ENCODE data around the gene GRIK4. TPM values are rescaled to one million over a fixed set of nuclear protein-coding genes. Genes with fewer than 3 reads are reported as not detected.

Gene GRIK4
- total and polyA plus RNA-seq, 2 donors = 0.05 to 0.37 TPM

GRCh38 chr11:120676991-120677390 lies 165.4 kb downstream of the GRIK4 start:
- DNase-seq (ENCODE audit: extremely low spot score) = no peak
- Histone ChIP-seq H3K27ac (ENCODE audit: low read depth) (no peak overlapping the region), H3K4me1 (ENCODE audit: insufficient read depth) (no peaks in the 10 kb centered on the region), H3K36me3 (ENCODE audit: insufficient read depth) (no peaks in the 10 kb centered on the region), H3K4me3 (ENCODE audit: low read depth, low read length) (no peak overlapping the region)
- WGBS = 64% methylated on average over 6 of the region's 6 CpGs

DNA sequence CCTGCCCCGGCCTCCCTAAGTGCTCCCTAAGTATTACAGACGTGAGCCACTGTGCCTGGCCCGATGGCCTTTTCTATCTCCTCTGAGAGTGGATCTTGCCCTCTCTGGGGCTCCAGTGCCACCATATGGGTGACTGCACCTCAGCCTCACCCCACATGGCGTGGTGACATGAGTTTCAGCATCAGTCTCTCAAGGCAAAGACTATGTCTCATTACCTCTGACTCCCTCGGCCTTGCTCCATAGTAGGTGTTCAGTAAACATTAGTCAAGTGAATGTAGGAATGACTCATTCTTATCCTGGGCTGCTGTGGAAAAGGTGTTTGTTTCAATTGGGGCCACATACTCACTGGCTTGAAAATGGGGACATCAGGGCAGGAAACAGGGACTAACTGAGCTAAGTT lies 168.8 kb downstream of the GRIK4 start:
- H3K27ac ChIP-seq (ENCODE audit: low read depth) = no peak overlapping the region
- H3K4me3 ChIP-seq (ENCODE audit: low read depth, low read length) = no peak overlapping the region
- no peaks in the 10 kb centered on the region for H3K4me1 ChIP-seq (ENCODE audit: insufficient read depth)
- WGBS = 85% methylated on average over 5 of the region's 5 CpGs
- DNase-seq (ENCODE audit: extremely low spot score) = no peak
- H3K36me3 ChIP-seq (ENCODE audit: insufficient read depth) = no peaks in the 10 kb centered on the region

DNA sequence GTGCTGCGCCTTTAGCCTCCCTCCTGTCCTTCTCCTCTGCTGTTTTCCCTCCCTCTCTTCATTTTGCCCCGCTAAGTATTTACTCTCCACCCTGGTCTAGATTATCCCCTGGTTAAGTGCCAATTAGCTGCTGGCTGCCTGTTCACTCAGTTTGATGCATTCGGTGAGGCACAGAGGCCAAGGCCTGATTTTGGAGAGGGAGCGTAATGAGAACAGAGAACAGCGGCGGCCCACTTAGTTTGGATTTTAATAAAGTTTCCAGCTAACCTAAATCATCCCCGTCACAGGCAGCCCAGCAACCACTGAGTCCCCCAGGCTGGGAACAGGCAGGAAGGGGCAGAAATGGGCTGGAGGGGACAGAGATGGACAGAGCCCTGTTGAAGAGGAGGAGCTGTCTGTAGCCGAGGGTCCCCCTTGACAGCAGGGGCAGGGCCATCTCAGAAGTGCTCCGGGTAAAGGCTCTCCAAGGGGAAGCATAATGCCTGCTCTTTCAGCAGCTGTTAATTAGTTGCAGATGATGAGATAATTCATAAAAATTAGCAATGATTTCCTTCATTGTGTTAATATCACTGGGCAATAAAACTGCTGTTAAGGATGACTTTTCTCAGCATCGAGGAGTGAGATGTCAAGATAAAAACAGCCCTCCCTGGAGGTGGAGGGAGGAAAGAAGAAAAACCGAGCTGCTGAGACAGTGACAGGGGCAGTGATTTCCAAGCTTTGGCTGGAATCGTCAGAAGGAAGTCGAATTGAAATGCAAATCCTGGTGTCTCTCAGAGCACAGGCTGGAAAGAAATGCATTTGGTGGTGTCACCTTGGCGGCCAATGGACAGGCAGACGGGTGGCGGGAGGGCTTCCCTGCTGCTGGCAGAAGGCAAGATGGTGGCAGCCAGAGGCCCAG lies 170.1 kb downstream of the GRIK4 start:
- WGBS = 67% methylated on average over 16 of the region's 16 CpGs
- DNase-seq (ENCODE audit: extremely low spot score) = no peak
- Histone ChIP-seq H3K36me3 (ENCODE audit: insufficient read depth) (no peaks in the 10 kb centered on the region), H3K27ac (ENCODE audit: low read depth) (no peak overlapping the region), H3K4me1 (ENCODE audit: insufficient read depth) (no peaks in the 10 kb centered on the region), H3K4me3 (ENCODE audit: low read depth, low read length) (no peak overlapping the region)

- H3K36me3 ChIP-seq (ENCODE audit: insufficient read depth) = no peaks in the 10 kb centered on the region
- no peak for DNase-seq (ENCODE audit: extremely low spot score)
- WGBS = 74% methylated on average over 3 of the region's 3 CpGs
- no peak overlapping the region for H3K4me3 ChIP-seq (ENCODE audit: low read depth, low read length)
- H3K27ac ChIP-seq (ENCODE audit: low read depth) = no peak overlapping the region
- no peaks in the 10 kb centered on the region for H3K4me1 ChIP-seq (ENCODE audit: insufficient read depth)
Observed at GRCh38 chr11:120682332-120682649, 170.7 kb downstream of the GRIK4 start.

GRCh38 chr11:120682866-120683265 lies 171.3 kb downstream of the GRIK4 start:
- 94% methylated on average over 5 of the region's 5 CpGs for WGBS
- no peaks in the 10 kb centered on the region for H3K36me3 ChIP-seq (ENCODE audit: insufficient read depth)
- no peak for DNase-seq (ENCODE audit: extremely low spot score)
- H3K4me1 ChIP-seq (ENCODE audit: insufficient read depth) = no peaks in the 10 kb centered on the region
- H3K4me3 ChIP-seq (ENCODE audit: low read depth, low read length) = no peak overlapping the region
- H3K27ac ChIP-seq (ENCODE audit: low read depth) = no peak overlapping the region

DNA sequence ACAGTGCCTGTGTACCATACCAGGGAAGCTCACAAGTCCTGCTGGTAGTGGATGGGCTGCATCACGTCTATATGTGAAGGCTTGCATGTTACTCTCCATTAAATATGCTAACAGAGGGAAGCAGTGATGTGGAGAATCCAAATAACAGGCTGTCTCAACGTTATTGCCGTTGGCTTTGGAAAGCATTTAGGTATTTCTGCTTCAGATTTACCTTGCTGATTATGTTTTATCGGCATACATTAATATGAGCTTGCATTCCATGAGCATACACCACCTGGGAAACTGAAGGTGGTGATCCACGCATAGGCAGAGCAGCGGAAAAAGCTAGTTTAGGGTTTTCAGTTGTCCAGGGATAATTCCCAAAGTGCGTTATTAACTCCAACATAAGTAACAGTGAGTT lies 175.0 kb downstream of the GRIK4 start:
- Histone ChIP-seq H3K36me3 (ENCODE audit: insufficient read depth) (no peaks in the 10 kb centered on the region), H3K4me1 (ENCODE audit: insufficient read depth) (no peaks in the 10 kb centered on the region), H3K4me3 (ENCODE audit: low read depth, low read length) (no peak overlapping the region), H3K27ac (ENCODE audit: low read depth) (no peak overlapping the region)
- WGBS = 80% methylated on average over 7 of the region's 7 CpGs
- DNase-seq (ENCODE audit: extremely low spot score) = no peak

- 71% methylated on average over 1 of the region's 1 CpG for WGBS
- Histone ChIP-seq H3K36me3 (ENCODE audit: insufficient read depth) (no peaks in the 10 kb centered on the region), H3K27ac (ENCODE audit: low read depth) (no peak overlapping the region), H3K4me3 (ENCODE audit: low read depth, low read length) (no peak overlapping the region), H3K4me1 (ENCODE audit: insufficient read depth) (no peaks in the 10 kb centered on the region)
- no peak for DNase-seq (ENCODE audit: extremely low spot score)
Observed at GRCh38 chr11:120688163-120688562, 176.6 kb downstream of the GRIK4 start.

GRCh38 chr11:120689596-120690275 lies 178.2 kb downstream of the GRIK4 start:
- Histone ChIP-seq H3K4me1 (ENCODE audit: insufficient read depth) (no peaks in the 10 kb centered on the region), H3K4me3 (ENCODE audit: low read depth, low read length) (no peak overlapping the region), H3K36me3 (ENCODE audit: insufficient read depth) (no peaks in the 10 kb centered on the region), H3K27ac (ENCODE audit: low read depth) (no peak overlapping the region)
- WGBS = 86% methylated on average over 7 of the region's 7 CpGs
- DNase-seq (ENCODE audit: extremely low spot score) = no peak

GRCh38 chr11:120690406-120690805 lies 178.9 kb downstream of the GRIK4 start:
- 83% methylated on average over 5 of the region's 5 CpGs for WGBS
- H3K36me3 ChIP-seq (ENCODE audit: insufficient read depth) = no peaks in the 10 kb centered on the region
- no peak for DNase-seq (ENCODE audit: extremely low spot score)
- no peaks in the 10 kb centered on the region for H3K4me1 ChIP-seq (ENCODE audit: insufficient read depth)
- no peak overlapping the region for H3K27ac ChIP-seq (ENCODE audit: low read depth)
- no peak overlapping the region for H3K4me3 ChIP-seq (ENCODE audit: low read depth, low read length)

GRCh38 chr11:120694726-120695125 lies 183.2 kb downstream of the GRIK4 start:
- DNase-seq (ENCODE audit: extremely low spot score) = no peak
- no peak overlapping the region for H3K27ac ChIP-seq (ENCODE audit: low read depth)
- no peaks in the 10 kb centered on the region for H3K4me1 ChIP-seq (ENCODE audit: insufficient read depth)
- no peak overlapping the region for H3K4me3 ChIP-seq (ENCODE audit: low read depth, low read length)
- 57% methylated on average over 4 of the region's 4 CpGs for WGBS
- no peaks in the 10 kb centered on the region for H3K36me3 ChIP-seq (ENCODE audit: insufficient read depth)

DNA sequence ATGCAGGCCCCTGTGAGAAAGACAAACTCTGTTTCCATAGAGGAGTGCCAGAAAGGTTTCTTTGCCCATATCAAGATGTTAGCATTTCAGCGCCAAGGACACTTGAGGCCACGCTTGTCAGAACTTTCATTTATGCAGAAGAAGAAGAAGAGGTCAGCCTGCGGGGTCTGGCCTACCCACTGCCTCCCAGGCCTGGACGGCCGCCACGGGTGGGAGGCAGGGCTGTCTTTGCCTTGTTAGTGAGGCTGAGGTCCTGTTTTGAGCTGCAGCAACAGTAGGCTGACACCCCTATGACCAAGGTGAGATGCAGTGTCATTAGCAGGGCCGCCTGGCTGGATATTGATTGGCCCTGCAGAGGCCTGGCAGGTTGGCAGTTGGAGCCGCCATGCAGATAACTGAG lies 183.9 kb downstream of the GRIK4 start:
- DNase-seq (ENCODE audit: extremely low spot score) = no peak
- no peak overlapping the region for H3K4me3 ChIP-seq (ENCODE audit: low read depth, low read length)
- no peaks in the 10 kb centered on the region for H3K36me3 ChIP-seq (ENCODE audit: insufficient read depth)
- H3K27ac ChIP-seq (ENCODE audit: low read depth) = no peak overlapping the region
- 90% methylated on average over 8 of the region's 8 CpGs for WGBS
- H3K4me1 ChIP-seq (ENCODE audit: insufficient read depth) = no peaks in the 10 kb centered on the region

DNA sequence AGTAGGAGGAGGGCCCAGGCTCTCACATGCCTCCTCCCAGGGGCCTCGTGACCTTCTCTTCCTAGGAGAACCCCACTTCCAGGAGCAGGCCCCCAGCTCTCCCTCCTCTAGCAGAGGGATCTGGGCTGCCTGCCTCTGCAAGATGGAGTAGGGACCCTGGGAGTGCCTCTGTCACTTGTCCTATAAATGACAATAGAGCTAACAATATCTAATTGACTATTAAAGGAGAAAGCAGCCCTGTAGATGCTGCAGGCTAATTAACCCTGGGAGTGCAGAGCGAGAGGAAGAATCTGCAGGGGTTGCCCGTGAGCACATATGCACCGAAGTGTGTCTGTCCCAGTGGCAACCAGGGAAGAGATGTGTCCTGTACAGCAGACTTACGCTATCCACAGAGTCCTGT lies 184.4 kb downstream of the GRIK4 start:
- Histone ChIP-seq H3K4me1 (ENCODE audit: insufficient read depth) (no peaks in the 10 kb centered on the region), H3K4me3 (ENCODE audit: low read depth, low read length) (no peak overlapping the region), H3K36me3 (ENCODE audit: insufficient read depth) (no peaks in the 10 kb centered on the region), H3K27ac (ENCODE audit: low read depth) (no peak overlapping the region)
- no peak for DNase-seq (ENCODE audit: extremely low spot score)
- 95% methylated on average over 5 of the region's 5 CpGs for WGBS

DNA sequence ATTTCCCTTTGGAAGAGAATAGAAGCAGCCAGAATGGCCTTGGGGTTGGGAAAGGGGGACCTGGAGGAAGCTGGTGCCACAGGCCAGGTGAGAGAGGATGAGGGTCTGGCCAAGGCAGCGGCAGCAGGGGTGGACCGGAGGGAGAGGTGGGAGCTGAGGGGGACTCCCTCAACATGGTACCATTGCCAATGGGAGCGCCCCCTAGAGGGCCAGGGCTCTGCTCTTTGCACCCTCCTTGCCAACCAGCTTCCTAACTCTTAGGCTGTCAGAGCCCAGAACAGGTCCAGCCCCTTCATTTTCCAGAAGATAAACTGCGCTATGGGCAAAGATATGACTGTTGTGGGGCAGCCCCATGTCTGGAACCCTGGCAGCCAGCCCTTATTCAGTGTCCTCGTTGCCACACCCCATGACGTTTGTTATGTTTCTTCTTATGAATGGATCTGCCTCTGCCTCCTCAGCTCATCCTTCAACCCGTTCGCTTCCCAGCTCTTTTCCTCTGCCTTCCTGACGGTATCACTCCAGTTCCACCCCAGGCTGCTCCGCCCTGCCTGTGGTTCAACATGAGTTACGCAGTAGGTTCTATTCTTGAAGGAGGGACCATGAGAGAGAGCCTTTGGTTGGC lies 185.2 kb downstream of the GRIK4 start:
- WGBS = 65% methylated on average over 11 of the region's 11 CpGs
- Histone ChIP-seq H3K36me3 (ENCODE audit: insufficient read depth) (no peaks in the 10 kb centered on the region), H3K27ac (ENCODE audit: low read depth) (no peak overlapping the region), H3K4me3 (ENCODE audit: low read depth, low read length) (no peak overlapping the region), H3K4me1 (ENCODE audit: insufficient read depth) (no peaks in the 10 kb centered on the region)
- no peak for DNase-seq (ENCODE audit: extremely low spot score)

GRCh38 chr11:120698918-120699317 lies 187.4 kb downstream of the GRIK4 start:
- H3K36me3 ChIP-seq (ENCODE audit: insufficient read depth) = no peaks in the 10 kb centered on the region
- no peak overlapping the region for H3K27ac ChIP-seq (ENCODE audit: low read depth)
- DNase-seq (ENCODE audit: extremely low spot score) = no peak
- H3K4me3 ChIP-seq (ENCODE audit: low read depth, low read length) = no peak overlapping the region
- no peaks in the 10 kb centered on the region for H3K4me1 ChIP-seq (ENCODE audit: insufficient read depth)
- WGBS = 80% methylated on average over 6 of the region's 6 CpGs

All from urinary bladder (tissue), 4 donors.